ENCODE measurements around the gene TBC1D22A. TPM values are rescaled to one million over a fixed set of nuclear protein-coding genes. Genes with fewer than 3 reads are reported as not detected.

TBC1D22A gene
- total RNA-seq, 2 donors from 2014 or later = 21.0 to 27.9 TPM

DNA sequence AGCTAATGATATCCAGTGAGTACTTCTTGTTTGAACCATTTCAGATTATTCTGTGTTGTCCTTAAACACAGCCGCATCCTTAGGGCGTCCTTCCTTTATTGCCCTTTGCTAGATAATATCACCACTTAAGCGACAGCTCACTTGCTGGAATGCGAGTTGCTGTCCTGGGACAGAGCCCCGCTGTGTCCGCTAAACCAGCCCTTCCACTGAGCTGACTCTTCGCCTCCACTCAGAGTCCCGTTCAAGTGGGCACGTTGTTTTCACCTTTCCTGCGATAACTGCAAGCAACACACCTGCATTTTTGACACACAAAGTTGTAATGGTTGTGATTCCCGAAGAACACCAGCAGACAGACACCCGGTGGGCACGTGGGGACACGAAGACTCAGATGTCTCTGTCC is 140.0 kb downstream of the TBC1D22A start:
- Mint-ChIP-seq H3K27me3 (ENCODE audit: insufficient read depth) (no peaks in the 10 kb centered on the region), H3K4me1 (peaks cover 11% of the 10 kb centered on the region), H3K27ac (no peak overlapping the region), H3K36me3 (ENCODE audit: low read depth) (peaks cover 12% of the 10 kb centered on the region), H3K4me3 (no peak overlapping the region), H3K9me3 (no peaks in the 10 kb centered on the region)
- H3K4me1 ChIP-seq (ENCODE audit: control insufficient read depth, insufficient read depth, low read length) = peaks cover under 1% of the 10 kb centered on the region
- H3K36me3 ChIP-seq (ENCODE audit: control insufficient read depth, insufficient read depth, low read length) = peaks cover 4% of the 10 kb centered on the region
- H3K9ac ChIP-seq (ENCODE audit: extremely low read depth, low read length, poor library complexity, severe bottlenecking) = no peak overlapping the region
- H3K27ac ChIP-seq (ENCODE audit: low read depth, low read length) = no peak overlapping the region
- H3K9me3 ChIP-seq (ENCODE audit: control insufficient read depth, low read length) = no peaks in the 10 kb centered on the region
- TF ChIP-seq, protein P1, sequence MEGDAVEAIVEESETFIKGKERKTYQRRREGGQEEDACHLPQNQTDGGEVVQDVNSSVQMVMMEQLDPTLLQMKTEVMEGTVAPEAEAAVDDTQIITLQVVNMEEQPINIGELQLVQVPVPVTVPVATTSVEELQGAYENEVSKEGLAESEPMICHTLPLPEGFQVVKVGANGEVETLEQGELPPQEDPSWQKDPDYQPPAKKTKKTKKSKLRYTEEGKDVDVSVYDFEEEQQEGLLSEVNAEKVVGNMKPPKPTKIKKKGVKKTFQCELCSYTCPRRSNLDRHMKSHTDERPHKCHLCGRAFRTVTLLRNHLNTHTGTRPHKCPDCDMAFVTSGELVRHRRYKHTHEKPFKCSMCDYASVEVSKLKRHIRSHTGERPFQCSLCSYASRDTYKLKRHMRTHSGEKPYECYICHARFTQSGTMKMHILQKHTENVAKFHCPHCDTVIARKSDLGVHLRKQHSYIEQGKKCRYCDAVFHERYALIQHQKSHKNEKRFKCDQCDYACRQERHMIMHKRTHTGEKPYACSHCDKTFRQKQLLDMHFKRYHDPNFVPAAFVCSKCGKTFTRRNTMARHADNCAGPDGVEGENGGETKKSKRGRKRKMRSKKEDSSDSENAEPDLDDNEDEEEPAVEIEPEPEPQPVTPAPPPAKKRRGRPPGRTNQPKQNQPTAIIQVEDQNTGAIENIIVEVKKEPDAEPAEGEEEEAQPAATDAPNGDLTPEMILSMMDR (conservative IDR thresholded peaks at IDR 0.05) = no peak
- WGBS, 2 experiments (ENCODE audit: insufficient coverage in 1 of 2, insufficient read length in 1 of 2) = 92 to 93% methylated on average over 14 of the region's 14 CpGs
- H3K4me3 ChIP-seq (ENCODE audit: low read length) = no peak overlapping the region
- peak; percentile 50 for DNase-seq
- no peaks in the 10 kb centered on the region for H3K27me3 ChIP-seq (ENCODE audit: control insufficient read depth, insufficient read depth, low read length, poor library complexity, severe bottlenecking)

DNA sequence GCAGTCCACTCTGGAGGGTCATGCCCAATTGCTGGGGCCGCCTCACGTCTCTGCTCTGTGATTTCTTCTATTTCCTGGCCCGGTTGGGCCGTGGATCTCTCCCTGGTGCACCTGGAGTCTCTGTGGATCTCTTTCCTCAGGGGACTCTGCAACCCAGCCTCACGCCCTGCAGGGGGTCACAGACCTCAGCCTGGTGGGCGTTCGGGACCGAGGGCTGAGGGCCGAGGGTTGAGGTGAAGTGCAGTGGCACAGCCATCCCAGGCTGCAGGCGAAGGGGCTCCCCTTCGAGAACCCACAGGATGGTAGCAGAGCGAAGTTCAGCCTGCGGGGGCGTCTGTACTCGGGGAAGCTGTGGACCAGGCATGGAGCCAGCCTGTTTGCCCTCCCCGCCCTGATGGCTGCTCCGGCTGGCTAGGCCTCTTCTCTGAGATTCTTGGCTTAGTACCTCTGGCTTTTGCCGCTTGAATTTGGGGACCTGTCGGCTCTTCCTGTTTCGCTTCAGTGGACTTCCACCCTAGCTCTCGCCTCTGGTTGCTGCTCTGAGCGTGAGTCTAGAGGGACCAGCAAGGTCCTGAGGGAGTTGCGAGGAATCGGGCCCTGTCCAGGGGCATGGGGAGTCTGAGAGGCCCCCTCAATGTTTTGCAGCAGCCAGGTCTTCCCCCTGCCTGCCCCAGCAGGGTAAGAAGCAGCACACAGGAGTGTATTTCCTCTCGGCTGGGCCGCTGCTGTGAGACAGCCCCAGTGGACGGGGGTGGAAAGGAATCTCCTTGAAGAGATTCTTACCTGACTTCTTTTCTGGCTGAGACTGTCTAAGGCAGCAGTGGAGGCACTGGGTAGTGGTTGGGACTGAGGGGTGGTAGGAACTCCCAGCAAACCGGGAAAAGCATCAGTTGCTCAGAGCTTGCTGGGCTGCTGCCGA is 140.8 kb downstream of the TBC1D22A start:
- peaks cover 18% of the 10 kb centered on the region for H3K4me1 Mint-ChIP-seq
- Histone ChIP-seq H3K4me1 (ENCODE audit: control insufficient read depth, insufficient read depth, low read length) (peaks cover 9% of the 10 kb centered on the region), H3K9me3 (ENCODE audit: control insufficient read depth, low read length) (no peaks in the 10 kb centered on the region), H3K27me3 (ENCODE audit: control insufficient read depth, insufficient read depth, low read length, poor library complexity, severe bottlenecking) (no peaks in the 10 kb centered on the region), H3K36me3 (ENCODE audit: control insufficient read depth, insufficient read depth, low read length) (peaks cover 4% of the 10 kb centered on the region), H3K9ac (ENCODE audit: extremely low read depth, low read length, poor library complexity, severe bottlenecking) (no peak overlapping the region), H3K4me3 (ENCODE audit: low read length) (no peak overlapping the region), H3K27ac (ENCODE audit: low read depth, low read length) (no peak overlapping the region)
- 92 to 93% methylated on average over 17 to 29 of the region's 29 CpGs for WGBS, 2 experiments (ENCODE audit: insufficient coverage in 1 of 2, insufficient read length in 1 of 2)
- TF ChIP-seq, protein P1 (conservative IDR thresholded peaks at IDR 0.05) = peak; percentile 63
- H3K4me3 Mint-ChIP-seq = no peak overlapping the region
- no peaks in the 10 kb centered on the region for H3K27me3 Mint-ChIP-seq (ENCODE audit: insufficient read depth)
- H3K27ac Mint-ChIP-seq = peak overlapping the region; percentile 64
- DNase-seq = peak; percentile 83
- H3K9me3 Mint-ChIP-seq = no peaks in the 10 kb centered on the region
- peaks cover 13% of the 10 kb centered on the region for H3K36me3 Mint-ChIP-seq (ENCODE audit: low read depth)

DNA sequence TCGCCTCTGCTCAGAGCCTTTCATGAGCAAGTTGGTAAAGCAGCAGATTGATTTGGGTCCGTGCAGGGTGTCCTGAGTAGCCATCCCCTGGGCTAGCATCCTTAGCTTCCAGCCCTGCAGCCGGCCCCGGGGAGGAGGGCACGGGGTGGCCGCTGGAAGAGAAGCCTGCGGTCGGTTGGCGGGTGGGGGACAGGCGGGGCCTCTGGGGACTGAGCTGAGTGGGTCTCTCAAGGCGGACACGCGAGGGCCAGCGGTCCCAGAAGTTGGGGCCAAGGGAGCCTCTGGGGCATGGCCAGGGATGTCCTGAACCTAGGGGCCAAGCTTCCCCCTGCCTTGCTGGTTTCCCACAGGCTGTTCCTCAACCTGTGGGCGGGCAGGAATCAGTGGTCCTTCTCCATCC is 143.0 kb downstream of the TBC1D22A start:
- Histone ChIP-seq H3K27me3 (ENCODE audit: control insufficient read depth, insufficient read depth, low read length, poor library complexity, severe bottlenecking) (no peaks in the 10 kb centered on the region), H3K36me3 (ENCODE audit: control insufficient read depth, insufficient read depth, low read length) (no peaks in the 10 kb centered on the region), H3K9me3 (ENCODE audit: control insufficient read depth, low read length) (no peaks in the 10 kb centered on the region), H3K9ac (ENCODE audit: extremely low read depth, low read length, poor library complexity, severe bottlenecking) (no peak overlapping the region), H3K27ac (ENCODE audit: low read depth, low read length) (no peak overlapping the region), H3K4me3 (ENCODE audit: low read length) (no peak overlapping the region), H3K4me1 (ENCODE audit: control insufficient read depth, insufficient read depth, low read length) (peaks cover 12% of the 10 kb centered on the region)
- H3K27me3 Mint-ChIP-seq (ENCODE audit: insufficient read depth) = no peaks in the 10 kb centered on the region
- 94 to 96% methylated on average over 5 to 15 of the region's 15 CpGs for WGBS, 2 experiments (ENCODE audit: insufficient coverage in 1 of 2, insufficient read length in 1 of 2)
- peak overlapping the region; percentile 21 for H3K27ac Mint-ChIP-seq
- peaks cover 30% of the 10 kb centered on the region for H3K4me1 Mint-ChIP-seq
- TF ChIP-seq, protein P1 (conservative IDR thresholded peaks at IDR 0.05) = no peak
- no peak for DNase-seq
- H3K9me3 Mint-ChIP-seq = no peaks in the 10 kb centered on the region
- H3K4me3 Mint-ChIP-seq = no peak overlapping the region
- H3K36me3 Mint-ChIP-seq (ENCODE audit: low read depth) = peaks cover 8% of the 10 kb centered on the region

Measured in endodermal cell (in vitro differentiated cells).